Daoy (cell line): Measurements from ENCODE around the gene NOL4L. TPM values are rescaled to one million over a fixed set of nuclear protein-coding genes. Genes with fewer than 3 reads are reported as not detected.
"Not testable (repeated sequence)": the region's sequence is repeated elsewhere in the genome, so short reads cannot be mapped to it uniquely, and the experiment has no call there.

Experiments
- DNase-seq: peaks from one replicate; pipeline ENCODE4 v3.0.0-alpha.2; 2015; ENCODE audit warnings: low read depth
- total RNA-seq: library from RNA; depleted of rRNA; stranded (reverse); fragments of >200 nt; shearing (Covaris generic); gene quantifications from 2 replicates; pipeline ENCODE4 v1.2.3, GENCODE V29; 2014

Gene NOL4L
- total RNA-seq, 1 experiment from 2014 or later = 11.3 TPM

DNA sequence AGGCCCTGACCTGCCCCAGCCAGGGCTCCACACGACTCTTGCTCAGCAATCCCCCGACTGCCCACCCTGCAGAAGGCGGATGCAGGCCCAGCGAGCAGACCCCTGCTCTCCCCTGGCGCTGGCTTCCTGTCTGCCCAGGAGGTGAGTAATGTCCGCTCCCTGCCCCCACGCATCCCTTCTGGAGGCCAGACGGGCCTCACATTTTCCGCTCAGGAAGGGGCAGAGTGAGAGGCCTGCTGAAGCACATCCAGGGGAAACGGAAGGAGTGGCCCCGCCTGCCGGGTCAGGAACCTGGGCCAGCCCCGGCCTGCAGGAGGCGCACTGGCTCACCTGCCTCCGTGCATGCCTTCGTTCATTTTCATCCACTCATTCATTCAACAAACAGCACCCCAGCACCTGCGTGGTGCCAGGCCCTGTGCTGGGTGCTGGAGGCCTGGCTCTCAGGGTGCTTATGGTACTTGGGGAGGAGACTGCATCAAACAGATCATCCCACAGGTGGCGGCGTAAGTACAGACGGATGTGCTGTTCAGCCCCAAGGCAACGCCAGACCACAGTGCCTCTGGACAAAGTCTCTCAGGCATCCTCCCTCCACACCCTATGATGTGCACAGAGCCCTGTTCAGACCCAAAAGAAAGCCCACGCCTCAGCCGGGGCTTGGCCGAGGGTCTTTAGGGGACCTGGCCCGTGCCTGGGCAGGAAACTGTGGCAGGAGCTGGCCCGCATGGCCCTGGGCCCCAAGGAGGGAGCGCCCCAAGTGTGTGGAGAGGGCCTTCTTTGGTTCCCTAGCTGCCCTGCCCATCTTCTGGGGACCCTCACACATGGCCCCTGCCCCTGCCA, 114.9 kb downstream of the NOL4L start:
- DNase-seq = peak; percentile 89

DNA sequence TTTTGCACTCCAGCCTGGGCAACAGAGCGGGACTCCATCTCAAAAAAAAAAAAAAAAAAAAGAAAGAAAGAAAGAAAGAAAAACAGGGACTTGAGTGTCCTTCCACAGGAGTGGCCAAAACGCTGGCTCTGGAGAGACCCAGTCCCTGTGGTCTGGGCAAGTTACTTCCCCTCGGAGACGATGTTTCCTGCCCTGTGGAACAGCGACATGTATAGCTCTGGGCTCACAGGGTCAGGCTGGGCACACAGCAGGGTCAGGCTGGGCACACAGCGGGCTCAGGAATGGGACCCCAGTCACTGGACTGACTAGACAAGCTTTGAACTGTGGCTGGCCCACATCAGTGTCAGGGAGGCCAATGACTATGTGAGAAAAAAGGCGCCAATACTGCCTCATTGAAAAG, 116.3 kb downstream of the NOL4L start:
- DNase-seq = no peak

DNA sequence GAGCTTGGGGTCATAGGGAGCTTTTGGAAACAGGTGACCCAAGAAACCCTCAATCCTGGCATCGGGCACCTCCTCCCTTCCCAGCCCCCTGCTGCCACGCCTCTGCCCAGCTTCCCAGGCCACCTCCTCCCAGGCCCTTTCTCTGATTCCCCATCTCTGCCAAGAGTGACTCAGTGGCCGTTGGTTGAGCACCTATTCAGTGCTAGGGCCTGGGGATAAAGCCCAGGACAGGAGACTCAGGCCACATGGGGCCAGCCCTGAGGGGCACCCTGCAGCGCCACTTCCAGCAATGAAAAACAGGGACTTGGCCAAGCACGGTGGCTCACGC, 116.9 kb downstream of the NOL4L start:
- no peak for DNase-seq

DNA sequence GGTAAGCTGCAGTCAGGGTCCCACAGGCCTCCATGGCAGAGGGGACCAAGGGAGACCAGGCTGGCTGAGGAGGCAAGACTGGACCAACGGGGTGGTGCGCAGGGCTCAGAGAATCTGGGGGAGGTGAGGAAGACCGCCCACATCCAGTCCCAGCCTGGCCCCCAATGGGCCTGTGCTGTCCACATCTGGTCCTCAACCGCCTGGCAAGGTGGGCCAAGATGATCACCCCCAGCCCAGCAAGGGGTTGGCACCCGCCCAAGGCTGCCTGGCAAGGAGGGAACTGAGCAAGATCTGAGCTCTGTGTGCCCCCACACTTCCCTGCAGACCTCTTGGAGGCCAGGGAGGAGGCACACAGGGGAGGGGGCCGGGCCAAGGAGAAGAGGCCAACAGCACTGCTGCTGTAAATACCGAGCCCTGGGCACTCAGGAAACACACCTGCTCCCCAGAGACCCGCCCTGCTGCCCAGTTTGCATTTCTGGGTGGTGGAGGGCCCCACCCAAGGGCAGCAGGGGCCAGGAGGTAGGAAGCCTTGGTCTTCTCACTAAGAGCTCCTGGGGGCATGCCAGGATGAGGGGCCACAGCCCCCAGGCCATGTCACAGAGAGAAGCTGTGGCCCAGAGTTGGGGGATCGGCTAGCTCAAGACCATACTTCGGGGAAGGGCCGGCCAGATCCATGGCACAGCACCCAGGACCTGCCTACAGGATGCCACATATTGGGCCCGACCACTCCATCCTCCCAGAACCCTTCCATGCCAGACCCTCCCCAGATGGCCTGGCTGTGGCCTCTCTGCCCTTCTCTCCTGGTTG, 117.4 kb downstream of the NOL4L start:
- no peak for DNase-seq

DNA sequence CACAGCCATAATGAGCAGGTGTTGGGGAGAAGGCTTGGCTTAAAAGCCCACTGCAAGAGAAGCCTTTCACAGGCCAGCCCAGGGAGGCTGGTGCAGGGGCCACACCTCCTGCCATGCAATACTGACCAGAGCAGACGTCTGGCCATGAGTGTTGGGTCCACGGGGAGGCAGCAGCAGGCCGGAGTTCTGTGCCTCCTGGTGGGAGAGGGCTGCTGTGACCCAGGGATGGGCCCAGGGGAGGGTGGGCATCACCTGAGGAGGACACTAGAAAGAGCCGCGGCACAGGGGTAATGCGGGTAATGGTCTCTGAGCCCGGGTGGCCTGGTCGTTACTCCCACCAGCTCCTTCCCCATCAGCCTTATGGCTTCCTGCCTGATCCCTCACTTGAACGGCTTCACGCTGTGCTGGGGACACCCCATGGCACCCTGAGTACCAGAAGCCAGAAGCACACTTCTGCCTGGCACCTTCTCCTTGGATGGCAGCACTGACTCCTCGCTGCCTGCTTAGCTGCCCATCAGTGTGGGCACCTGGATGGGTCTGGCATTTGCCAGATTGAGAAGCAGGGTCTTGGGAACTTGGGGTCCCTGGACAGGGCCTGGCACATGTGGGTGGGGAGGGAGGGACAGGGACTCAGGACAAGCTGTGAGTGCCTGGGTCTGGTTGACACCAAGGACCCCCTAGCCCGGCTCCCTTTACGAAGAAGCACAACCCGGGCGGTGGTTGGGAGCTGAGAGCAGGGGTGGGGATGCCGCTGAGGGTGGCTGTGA, 118.2 kb downstream of the NOL4L start:
- DNase-seq = no peak

DNA sequence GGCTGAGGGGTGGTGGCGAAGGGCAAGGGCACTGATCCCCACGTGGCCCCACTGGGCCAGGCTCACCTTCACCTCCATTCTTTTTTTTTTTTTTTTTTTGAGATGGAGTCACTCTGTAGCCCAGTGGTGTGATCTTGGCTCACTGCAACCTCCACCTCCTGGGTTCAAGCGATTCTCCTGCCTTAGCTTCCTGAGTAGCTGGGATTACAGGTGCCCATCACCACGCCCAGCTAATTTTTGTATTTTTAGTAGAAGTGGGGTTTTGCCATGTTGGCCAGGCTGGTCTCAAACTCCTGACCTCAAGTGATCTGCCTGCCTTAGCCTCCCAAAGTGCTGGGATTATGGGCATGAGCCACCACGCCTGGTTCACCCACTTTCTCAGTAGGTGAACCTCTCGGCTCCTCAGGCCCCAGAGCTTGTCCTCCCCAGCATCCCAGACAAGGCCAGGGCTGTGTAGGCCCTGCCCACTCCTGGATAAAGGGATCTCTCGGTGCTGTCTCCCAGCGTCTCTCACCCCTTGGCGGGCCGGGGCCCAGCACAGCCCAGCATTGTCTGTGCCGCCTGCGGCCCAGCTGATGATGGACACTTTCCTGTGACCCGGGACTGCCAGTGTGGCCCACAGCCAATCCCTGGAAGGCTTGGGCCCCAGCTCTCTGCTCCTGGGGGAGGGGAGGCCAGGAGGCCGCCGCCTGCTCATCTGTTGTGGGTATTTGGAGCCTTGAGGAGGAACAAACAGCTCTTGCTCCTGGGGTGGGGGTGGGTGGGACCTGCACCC, 119.0 kb downstream of the NOL4L start:
- not testable (repeated sequence) for DNase-seq

DNA sequence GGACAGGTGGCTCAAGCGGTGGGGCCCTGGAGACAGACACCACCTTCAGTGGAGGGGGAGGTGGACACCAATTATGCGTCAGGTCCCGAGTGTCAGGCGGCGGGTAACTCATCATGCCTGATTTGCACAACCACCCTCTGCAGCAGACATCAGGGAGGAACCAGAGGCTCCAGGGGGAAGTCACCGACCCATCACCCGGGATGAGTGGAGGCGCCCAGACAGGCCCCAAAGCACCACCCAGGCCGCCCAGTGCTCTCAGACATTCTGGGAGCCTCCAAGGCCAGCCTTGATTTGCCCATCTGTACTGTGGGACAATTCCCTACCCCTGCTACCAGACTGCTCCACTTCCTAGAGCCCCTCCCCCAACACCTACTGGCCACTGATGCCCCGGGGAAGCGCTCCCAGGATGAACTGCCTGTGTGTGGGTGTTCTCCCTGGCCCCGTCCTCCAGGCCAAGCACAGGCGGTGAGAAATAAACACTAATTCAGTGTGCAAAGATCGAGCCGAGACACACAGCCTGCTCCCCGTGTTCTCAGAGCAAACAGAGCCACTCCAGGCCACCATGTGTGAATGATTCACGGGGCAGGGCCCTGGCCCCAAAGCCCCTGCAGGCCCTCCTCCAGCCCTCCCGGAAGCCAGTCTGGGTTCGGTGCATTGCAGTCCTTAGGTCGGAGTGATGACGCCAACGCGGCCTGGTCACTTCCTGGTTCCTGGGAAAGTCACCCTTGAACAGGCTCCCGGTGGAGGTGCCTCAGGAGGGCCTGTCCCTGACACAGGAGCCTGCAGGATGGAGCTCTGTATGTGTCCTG, 119.8 kb downstream of the NOL4L start:
- DNase-seq = peak; percentile 87

DNA sequence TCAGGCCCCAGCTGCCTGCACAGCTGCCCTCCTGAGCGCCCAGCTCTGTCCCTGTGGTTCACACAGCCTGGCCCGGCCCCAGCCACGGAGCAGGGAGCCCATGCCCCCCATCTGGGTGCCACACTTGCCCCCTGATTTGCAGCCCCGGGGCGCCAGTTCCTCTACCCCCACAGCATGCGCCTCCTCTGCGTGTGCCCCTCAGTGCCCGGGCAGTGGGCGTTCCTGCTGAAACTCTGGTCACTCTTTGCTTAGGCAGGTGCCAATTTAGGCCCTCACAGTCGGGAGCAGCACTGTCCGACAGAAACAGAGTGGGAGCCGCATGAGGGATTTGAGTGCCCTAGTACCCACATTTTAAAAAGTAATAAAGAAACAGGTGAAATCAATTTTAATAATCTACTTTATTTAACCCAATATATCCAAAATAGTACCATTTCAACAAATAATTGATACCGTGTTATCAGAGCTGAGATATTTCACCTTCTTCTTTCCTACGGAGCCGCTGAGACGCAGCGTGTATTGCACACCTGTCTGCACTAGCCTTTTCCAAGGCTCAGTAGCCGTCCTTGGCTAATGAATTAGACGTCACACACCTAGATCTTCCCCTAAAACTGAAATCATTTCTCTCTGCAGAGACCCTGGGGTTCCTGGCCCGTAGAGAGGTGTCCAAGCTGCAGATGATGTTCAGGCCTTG, 120.6 kb downstream of the NOL4L start:
- DNase-seq = no peak

DNA sequence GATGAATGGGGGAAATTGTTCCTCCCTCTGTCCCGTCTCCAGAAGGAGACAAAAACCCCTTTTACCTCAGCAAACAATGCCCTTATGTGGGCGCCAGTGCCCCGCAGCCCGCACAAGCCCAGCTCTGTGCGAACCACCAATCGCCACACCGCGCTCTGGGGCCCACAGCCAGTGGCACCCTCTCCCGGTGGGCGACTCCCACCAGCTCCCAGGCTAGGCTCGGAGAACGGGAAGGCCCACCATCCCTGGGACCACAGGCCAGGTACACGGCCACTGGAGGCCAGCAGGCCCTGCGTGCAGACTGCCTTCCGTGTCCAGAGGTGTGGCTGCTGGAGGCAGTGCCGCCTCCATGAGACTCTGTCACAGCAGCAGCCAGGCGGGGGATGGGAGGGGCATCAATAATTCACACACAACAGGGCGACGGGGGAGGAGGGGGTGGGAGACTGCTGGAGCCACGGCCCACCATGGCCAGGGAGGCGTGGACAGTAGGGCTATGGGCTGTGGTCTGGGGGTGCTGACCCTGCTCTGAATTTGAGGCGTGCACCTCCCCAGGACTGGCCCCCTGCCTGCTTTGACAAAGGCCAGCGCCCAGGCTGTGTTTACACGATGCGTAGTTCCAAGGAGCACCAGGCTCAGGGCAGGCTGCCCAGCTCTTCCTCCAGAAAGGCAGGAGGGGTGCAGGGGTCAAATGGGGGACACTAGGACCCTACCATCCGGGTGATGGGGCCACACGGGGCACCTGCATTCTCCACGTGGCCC, 121.3 kb downstream of the NOL4L start:
- DNase-seq = no peak

DNA sequence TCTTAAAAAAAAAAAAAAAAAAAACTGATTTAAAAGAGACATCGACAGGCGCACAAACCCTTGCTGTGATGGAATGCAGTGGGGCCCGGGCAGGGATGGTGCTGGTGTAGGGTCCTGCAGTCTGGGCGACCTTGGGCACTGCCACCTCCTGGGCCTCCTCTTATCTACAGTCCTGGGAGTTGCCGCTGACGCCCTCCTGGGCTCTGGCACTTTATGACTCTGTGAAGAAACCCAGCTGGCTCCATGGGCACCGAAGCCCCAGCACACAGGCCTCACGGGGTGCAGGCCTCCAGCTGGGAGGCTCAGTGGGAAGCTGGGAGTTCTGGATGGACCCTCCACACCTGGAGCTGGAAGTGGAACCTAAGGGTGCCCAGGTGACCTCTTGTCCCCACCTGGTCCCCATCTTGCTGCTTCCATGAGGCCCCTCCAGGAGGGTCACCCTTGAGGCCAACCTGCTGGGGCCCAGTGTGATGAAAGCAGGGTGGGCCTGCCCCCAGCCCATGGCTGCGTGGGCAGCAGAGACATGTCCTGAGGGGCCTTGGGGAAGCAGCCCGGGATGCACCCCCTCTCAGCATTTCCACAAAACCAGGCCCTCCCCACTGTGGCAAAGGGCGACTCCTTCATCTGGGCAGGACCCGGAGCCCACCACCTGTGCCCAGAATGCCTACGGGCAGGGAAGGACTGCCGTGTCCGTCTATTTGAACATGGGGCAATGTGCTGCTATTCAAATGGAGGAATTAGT, 122.1 kb downstream of the NOL4L start:
- DNase-seq = no peak

DNA sequence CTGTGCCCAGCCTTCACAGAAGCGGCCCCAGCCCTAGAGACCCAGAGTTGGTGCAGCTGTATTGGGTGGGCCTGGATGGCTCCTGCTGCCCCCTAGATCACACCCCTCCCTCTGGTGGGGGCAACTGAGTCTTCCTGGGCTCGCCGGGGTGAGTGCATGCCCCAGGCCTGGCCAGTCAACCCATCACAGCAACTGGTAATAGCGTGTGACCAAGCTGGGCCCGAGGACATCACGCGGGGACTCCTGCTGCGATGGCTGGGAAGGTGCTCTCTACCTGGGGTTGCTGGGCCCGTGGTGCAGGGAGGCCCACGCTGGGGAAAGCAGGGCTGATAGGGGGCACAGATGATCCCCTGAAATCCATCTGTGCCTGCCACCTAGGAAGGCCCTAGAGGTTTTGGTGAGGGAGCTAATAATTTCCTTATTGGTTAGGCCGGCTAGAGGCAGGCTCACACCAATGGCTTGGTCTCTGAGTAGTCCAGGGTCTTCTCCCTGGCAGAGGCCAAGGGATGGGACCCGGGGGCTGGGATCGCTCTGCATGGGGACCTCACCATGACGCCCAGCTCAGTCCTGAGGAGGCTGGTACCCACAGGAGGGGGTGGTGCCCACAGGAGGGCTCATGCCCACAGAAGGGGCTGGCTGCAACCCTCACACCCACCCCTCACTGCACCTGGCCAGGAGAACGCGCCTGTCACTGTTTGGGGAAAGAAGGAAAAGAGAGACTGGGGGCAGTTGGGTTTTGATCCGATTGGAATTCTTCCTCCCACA, 123.1 kb downstream of the NOL4L start:
- no peak for DNase-seq

DNA sequence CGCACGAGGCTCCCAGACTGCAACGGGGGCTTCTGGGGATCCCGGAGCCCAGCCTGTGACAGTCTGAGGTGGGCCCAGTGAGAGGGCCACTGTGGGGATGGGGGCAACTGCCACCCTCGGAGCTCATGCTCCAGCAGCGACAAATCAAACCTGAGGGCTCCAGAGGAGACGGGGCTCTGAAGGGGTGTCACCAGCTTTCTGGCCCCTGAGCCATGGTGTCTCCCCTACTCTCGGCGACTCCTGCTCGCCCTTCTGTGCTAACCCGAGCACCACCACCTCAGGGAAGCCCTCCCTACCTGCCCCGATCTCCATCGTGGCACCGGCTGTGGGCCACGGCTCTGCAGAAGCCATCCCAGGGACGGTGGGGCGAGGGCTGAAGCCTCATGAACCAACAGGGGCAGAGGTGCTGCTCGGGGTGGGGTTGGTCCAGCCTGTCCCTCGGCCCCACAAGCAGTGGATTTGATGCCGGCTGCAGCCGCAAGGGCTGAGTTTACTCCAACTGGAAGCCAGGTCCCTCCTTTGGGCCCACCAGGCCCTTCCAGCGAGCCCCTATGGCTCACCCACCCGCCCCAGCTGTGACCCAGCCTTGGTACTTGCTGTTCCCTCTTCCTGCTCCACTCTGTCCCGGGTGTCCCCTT, 124.3 kb downstream of the NOL4L start:
- no peak for DNase-seq

DNA sequence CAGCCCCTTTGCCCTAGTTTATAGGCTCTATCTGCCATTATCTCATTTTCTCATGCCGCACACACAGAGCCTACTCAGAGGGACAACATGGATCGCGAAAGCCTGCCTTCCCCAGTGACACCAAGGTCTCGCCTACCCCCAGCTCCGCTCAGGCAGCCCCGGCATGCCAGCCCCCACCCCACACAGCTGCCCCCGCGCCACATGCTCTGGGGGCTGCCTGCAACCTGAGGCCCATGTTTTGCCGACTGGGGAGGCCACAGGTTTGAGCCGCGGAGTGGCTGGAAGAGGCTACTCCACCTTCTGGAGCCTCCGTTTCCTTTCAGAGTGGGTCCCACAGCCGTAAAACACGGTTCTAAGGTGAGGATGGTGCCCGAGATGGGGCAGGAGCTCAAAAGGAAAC, 124.9 kb downstream of the NOL4L start:
- DNase-seq = no peak

DNA sequence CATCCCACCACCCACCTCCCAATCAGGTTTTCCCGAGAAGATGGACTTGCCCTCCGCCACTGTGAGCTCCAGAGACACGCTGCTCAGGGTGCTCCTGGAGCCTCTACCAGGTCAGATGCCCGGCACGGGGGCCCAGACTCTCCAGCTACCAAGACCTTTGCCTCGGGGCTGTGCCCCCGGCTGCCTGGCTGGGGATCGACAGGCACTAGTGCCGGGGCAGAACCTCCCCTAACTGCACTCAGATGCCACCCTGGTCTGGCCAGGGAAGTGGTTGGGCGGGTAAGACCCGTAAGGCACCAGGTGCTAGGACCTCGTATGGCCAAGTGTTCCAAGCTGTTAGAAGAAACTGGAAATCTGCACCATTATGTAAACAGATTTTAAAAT, 126.3 kb downstream of the NOL4L start:
- no peak for DNase-seq

DNA sequence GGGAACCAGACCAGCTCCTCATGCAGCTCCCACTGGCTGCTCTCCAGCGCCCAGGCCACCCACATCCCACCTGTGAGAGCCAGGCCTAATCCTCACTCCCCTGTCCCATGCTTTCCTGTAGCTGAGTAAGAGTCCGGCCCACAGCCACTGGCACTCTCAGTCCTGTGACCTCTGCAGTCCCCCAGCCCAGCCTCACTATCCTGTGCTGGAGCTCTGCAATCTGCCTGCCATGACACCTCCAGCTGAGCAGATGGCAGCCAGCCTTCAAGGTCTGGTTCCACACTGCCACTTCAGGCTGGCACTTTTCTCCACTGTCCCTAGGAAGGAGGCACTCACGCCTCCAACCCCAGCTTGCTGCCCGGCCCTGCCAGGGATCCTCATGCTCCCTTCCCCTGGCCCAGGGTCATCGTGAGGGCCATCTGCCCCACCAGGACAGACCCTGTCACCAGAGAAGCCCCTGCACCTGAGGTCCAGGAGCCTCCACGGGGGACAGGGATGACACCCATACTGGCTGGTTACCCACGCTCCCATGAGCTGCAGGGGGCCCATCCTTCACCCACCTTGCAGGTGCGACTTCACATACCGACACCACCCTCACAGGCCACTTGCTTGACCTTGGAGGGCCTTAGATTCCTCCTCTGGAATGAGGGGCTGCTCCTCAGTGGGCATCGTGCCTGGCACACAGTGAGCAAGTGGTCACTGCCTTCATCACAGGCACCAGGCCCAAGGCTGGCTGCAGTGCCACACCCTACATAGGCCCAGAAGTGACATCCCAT, 126.9 kb downstream of the NOL4L start:
- no peak for DNase-seq

DNA sequence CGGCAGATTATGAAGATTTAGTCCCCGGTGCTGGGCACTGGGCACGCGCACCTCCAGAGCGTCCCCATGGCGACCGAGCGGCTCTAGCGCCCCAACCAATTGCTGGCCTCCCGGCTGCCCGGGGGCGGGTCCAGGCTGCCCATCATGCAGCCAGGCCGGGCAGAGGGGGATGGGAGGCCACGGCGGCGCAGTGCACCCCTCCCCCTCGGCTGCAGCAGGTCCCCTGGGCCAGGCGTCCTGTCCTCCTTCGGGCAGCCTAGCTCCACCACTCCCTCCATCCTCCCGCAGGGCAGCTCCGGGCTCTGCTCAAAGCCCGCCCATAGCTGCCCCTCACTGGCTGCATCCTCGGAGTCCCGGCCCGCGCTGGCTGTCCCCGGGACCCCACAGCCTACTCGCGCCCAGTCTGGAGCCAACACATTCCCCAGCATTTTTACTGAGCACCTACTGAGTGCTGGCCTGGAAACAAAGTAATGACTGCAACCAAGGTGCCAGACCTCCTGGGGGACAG, 127.6 kb downstream of the NOL4L start:
- DNase-seq = peak; percentile 69
